GM04504 (cell line): ENCODE data around the gene KIFAP3.
"Not testable (repeated sequence)": the region's sequence is repeated elsewhere in the genome, so short reads cannot be mapped to it uniquely, and the experiment has no call there.

Source experiments
- DNase-seq: peaks from one replicate; pipeline ENCODE4 v3.0.0-alpha.2; 2012; ENCODE audit warnings: low read depth

Gene KIFAP3

GRCh38 chr1:170074250-170075157 is at the start of gene KIFAP3:
TSS of gene KIFAP3 (minus strand) at chr1:170074695. CDS start at chr1:170074467, 228 bp downstream.
- peak; percentile 96 for DNase-seq

- no peak for DNase-seq
Measured at GRCh38 chr1:170122366-170122765, 47.9 kb upstream of the KIFAP3 start.

- DNase-seq: no peak
Measured at GRCh38 chr1:170114906-170115305, 40.4 kb upstream of the KIFAP3 start.

GRCh38 chr1:170113140-170113539 is 38.6 kb upstream of the KIFAP3 start:
- DNase-seq: not testable (repeated sequence)

GRCh38 chr1:170097449-170097948 is 23.0 kb upstream of the KIFAP3 start:
- DNase-seq: no peak

GRCh38 chr1:170096806-170097340 is 22.4 kb upstream of the KIFAP3 start:
- DNase-seq: no peak

GRCh38 chr1:170095976-170096748 is 21.7 kb upstream of the KIFAP3 start:
- DNase-seq: no peak

- not testable (repeated sequence) for DNase-seq
Measured at GRCh38 chr1:170094697-170095616, 20.5 kb upstream of the KIFAP3 start.

GRCh38 chr1:170086399-170087032 is 12.0 kb upstream of the KIFAP3 start:
- no peak for DNase-seq

GRCh38 chr1:170085091-170085490 is 10.6 kb upstream of the KIFAP3 start:
- no peak for DNase-seq

GRCh38 chr1:170078610-170079189 is 4.2 kb upstream of the KIFAP3 start:
- no peak for DNase-seq

- DNase-seq: no peak
Measured at GRCh38 chr1:170077926-170078325, 3.4 kb upstream of the KIFAP3 start.

GRCh38 chr1:170076952-170077351 is 2.5 kb upstream of the KIFAP3 start:
- DNase-seq: not testable (repeated sequence)

GRCh38 chr1:170076199-170076598 is 1.7 kb upstream of the KIFAP3 start:
- no peak for DNase-seq

GRCh38 chr1:170075186-170075585 is 691 bp upstream of the KIFAP3 start:
- no peak for DNase-seq

- no peak for DNase-seq
Measured at GRCh38 chr1:170073893-170074249, 624 bp downstream of the KIFAP3 start.

- DNase-seq: no peak
Measured at GRCh38 chr1:170071378-170071777, 3.1 kb downstream of the KIFAP3 start.

GRCh38 chr1:170068923-170069322 is 5.6 kb downstream of the KIFAP3 start:
- DNase-seq: no peak

- no peak for DNase-seq
Measured at GRCh38 chr1:170067253-170067819, 7.2 kb downstream of the KIFAP3 start.

GRCh38 chr1:170064821-170065220 is 9.7 kb downstream of the KIFAP3 start:
- DNase-seq: no peak
